HG03108 (cell line): ENCODE results near the gene ATF7IP2.
"Not testable (repeated sequence)": the region's sequence is repeated elsewhere in the genome, so short reads cannot be mapped to it uniquely, and the experiment has no call there.

Experiments
- ATAC-seq: cut with Tn5 transposase; IDR thresholded peaks from one replicate; pipeline ENCODE4 v1.9.1; 2021; ENCODE audit warnings: moderate library complexity; ENCODE audit not compliant: unreplicated experiment

ATF7IP2 gene, protein sequence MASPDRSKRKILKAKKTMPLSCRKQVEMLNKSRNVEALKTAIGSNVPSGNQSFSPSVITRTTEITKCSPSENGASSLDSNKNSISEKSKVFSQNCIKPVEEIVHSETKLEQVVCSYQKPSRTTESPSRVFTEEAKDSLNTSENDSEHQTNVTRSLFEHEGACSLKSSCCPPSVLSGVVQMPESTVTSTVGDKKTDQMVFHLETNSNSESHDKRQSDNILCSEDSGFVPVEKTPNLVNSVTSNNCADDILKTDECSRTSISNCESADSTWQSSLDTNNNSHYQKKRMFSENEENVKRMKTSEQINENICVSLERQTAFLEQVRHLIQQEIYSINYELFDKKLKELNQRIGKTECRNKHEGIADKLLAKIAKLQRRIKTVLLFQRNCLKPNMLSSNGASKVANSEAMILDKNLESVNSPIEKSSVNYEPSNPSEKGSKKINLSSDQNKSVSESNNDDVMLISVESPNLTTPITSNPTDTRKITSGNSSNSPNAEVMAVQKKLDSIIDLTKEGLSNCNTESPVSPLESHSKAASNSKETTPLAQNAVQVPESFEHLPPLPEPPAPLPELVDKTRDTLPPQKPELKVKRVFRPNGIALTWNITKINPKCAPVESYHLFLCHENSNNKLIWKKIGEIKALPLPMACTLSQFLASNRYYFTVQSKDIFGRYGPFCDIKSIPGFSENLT

GRCh38 chr16:10385725-10386516 lies at the start of gene ATF7IP2:
Gene ATF7IP2 (plus strand): TSS chr16:10386061. CDS start chr16:10430621, 44,560 bp downstream.
- peak; percentile 76 for ATAC-seq

GRCh38 chr16:10338426-10338825 lies 47.4 kb upstream of the ATF7IP2 start:
- no peak for ATAC-seq

GRCh38 chr16:10339777-10340732 lies 45.8 kb upstream of the ATF7IP2 start:
- no peak for ATAC-seq

DNA sequence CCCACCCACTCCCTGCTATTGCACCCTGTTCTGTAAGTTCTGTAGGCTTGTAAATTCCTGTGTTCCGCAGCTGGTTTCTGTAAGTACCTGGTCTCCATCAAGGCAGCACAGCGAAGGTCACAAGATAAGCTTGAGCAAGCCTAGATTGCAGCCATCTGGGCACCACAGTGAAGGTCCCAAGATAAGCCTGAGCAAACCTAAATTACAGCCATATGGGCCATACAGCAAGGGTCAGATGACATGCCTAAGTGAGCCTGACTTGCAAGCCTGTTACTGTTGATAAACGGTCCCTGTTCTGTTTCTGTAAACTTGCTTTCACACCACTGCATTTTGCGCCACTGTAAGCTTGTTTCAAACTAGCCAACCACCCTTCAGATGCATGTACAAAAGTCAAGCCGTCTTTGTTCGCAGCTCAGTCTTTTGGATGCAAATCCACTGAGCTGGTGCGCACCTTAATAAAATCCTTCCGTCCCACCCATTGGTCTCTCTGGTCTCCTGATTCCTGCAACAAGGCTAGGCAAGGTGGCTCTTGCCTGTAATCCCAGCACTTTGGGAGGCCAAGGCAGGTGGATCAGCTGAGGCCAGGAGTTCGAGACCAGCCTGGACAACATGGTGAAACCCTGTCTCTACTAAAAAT lies 42.6 kb upstream of the ATF7IP2 start:
- no peak for ATAC-seq

- not testable (repeated sequence) for ATAC-seq
These were observed 41.2 kb upstream of the ATF7IP2 start for GRCh38 chr16:10344699-10345098.

- ATAC-seq = no peak
These were observed 40.2 kb upstream of the ATF7IP2 start for GRCh38 chr16:10345629-10346028.

DNA sequence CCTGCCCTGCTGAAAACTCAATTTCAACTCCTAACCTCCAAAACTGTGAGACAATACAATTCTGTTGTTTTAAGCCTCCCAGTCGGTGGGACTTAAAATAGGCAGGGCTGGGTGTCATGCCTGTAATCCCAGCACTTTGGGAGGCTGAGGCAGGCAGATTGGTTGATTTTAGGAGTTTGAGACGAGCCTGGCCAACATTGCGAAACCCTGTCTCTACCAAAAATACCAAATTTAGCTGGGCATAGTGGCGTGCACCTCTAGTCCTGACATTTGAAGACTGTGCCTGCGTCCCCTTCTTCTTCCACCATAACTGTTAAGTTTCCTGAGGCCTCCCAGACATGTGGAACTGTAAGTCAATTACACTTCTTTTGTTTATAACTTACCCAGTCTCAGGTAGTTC lies 36.0 kb upstream of the ATF7IP2 start:
- no peak for ATAC-seq

- no peak for ATAC-seq
These were observed 33.6 kb upstream of the ATF7IP2 start for GRCh38 chr16:10352262-10352661.

- ATAC-seq = no peak
These were observed 30.3 kb upstream of the ATF7IP2 start for GRCh38 chr16:10355589-10355988.

DNA sequence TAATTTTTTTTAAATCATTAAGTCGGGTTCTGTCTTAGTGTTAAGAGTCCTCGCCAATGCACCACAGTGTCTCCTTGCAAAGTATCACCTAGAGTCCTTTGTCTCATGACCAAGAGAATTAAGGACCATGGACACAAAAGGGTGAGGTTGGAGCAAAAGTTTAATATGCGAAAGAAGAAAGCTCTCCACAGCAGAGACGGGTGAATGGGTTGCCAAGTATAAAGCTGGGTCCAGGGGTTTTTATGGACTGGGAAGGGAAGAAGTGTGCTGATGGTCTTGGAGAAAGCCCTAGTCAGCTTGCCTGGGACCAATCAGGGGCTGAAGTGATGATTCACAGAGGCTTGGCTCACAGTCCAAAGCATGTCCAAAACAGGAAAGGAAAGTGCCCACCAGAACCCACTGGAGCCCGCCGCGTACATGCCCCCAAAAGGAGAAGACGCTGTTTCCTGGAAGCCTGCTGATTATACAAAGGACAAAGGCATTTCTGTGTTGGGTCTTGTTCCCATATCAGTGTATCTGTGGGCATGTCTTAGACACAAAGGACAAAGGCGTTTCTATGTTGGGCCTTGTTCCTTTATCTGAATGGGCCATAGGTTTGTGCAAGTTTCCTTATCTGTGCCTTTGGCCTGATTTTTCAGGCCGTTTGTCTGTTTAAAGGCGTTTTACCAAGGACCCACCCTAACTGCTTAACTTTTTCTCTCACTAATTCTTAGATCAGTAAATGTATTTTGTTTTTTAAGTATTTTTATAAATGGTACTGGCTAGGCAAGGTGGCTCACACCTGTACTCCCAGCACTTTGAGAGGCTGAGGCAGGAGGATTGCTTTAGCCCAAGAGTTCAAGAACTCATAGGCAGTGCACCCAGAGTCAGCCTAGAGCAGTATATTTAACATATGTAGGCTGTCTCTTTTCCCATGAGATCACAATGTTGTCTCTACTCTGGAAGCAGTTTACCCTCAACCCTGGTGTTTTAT lies 28.7 kb upstream of the ATF7IP2 start:
- ATAC-seq = no peak

DNA sequence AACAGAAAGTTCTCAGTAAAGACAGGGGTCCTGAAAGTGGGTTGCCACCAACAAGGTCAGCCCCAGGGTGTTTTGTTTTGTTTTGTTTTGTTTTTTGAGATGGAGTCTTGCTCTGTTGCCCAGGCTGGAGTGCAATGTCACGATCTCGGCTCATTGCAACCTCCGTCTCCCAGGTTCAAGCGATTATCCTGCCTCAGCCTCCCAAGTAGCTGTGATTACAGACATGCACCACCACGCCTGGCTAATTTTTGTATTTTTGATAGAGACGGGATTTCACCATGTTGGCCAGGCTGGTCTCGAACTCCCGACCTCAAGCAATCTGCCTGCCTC lies 24.1 kb upstream of the ATF7IP2 start:
- ATAC-seq = not testable (repeated sequence)

DNA sequence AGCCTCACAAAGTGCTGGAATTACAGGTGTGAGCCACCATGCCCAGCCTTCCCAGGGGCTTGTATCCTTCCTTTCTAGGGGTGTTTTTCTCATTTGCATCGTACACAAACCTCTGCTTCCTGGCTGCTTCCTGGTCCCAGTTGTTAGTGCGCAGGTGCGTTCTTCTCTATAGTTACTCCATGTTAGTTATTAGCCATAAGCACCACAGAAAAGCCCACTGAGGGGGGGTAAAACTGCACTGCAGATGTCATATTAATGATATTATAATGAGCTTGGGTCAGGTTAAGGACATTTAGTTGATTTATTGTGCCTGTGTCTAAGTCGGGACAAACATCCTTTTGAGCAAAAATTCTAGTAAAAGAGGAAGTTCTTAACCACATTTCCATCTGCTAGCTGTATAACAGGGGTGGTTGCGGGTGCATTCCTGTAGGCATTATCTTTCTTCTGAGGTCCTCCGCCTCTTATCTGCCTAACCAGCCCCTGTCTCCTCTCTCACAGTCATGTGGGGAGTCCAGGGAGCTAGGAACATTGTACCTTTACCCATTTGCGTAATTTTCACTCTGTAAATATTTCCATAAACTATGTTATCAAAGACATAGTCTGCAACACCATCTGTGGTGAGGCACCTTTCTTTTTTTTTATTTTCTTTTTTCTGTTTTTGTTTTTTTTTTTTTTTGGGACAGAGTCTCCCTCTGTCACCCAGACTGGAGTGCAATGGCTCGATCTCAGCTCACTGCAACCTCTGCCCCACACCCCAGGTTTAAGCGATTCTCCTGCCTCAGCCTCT lies 23.6 kb upstream of the ATF7IP2 start:
- ATAC-seq = no peak

DNA sequence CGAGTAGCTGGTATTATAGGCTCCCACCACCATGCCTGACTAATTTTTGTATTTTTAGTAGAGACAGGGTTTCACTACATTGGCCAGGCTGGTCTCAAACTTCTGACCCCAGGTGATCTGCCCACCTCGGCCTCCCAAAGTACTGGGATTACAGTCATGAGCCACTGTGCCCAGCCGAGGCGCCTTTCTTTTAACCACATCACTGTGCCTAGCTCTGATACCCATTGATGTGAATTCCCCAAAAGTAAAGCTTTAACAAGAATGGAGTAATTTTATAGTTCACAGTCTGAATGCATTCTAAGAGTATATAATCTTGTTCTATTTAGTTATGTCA lies 23.0 kb upstream of the ATF7IP2 start:
- not testable (repeated sequence) for ATAC-seq

- ATAC-seq = not testable (repeated sequence)
These were observed 19.2 kb upstream of the ATF7IP2 start for GRCh38 chr16:10366619-10367018.

DNA sequence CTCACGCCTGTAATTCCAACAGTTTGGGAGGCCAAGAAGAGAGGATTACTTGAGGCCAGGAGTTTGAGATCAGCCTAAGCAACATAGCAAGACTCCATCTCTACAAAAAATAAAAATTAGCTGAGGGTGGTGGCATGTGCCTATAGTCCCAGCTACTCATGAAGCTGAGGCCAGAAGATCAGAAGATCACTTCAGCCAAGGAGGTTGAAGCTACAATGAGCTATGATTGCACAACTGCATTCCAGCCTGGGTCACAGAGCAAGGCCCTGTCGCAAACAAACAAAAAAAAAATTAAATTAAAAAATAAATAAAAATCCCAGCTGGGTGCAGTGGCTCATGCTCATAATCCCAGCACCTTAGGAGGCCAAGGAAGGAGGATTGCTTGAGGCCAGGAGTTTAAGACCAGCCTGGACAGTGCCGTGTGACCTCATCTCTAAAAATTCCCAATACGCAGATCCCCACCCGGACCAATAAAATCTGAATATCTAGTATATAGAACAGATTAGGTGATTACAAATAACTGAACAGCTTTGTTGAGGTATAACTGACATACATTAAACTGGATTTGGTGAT lies 18.2 kb upstream of the ATF7IP2 start:
- no peak for ATAC-seq

GRCh38 chr16:10368969-10369551 lies 16.8 kb upstream of the ATF7IP2 start:
- ATAC-seq = no peak

- peak; percentile 65 for ATAC-seq
These were observed 15.7 kb upstream of the ATF7IP2 start for GRCh38 chr16:10370096-10370726.
